Esophagus squamous epithelium (tissue), 5 donors: ENCODE measurements around the gene UNC5B. TPM values are rescaled to one million over a fixed set of nuclear protein-coding genes. Genes with fewer than 3 reads are reported as not detected.
"Not testable (repeated sequence)": the region's sequence is repeated elsewhere in the genome, so short reads cannot be mapped to it uniquely, and the experiment has no call there.

ENCODE experiments used
- DNase-seq: peaks from one replicate; lab custom pipeline; 2025; lab: John Stamatoyannopoulos, UW
- H3K27ac ChIP-seq, 4 donors: fragments of 200-600 bp; sonication (generic); one replicate each; pipeline ENCODE4 v1.5.1; 2016 to 2019; ENCODE audit warnings: mild to moderate bottlenecking in 1 of 4
- H3K27me3 ChIP-seq, 4 donors: fragments of 200-600 bp; sonication (generic); 1 replicate in 3 of 4; 2 replicates in 1 of 4; pipeline versions ENCODE4 v1.5.1 to v1.6.0; 2017 to 2021; ENCODE audit warnings: antibody characterized with exemption in 1 of 4
- H3K36me3 ChIP-seq, 3 donors: fragments of 200-600 bp; sonication (generic); one replicate each; pipeline ENCODE4 v1.5.1; 2016 to 2019
- H3K4me1 ChIP-seq, 3 donors: fragments of 200-600 bp; sonication (generic); one replicate each; pipeline ENCODE4 v1.5.1; 2017 to 2019
- H3K4me3 ChIP-seq, 4 donors: fragments of 200-600 bp; sonication (generic); 1 replicate in 3 of 4; 2 replicates in 1 of 4; pipeline ENCODE4 v1.5.1; 2016 to 2019; ENCODE audit warnings: mild to moderate bottlenecking in 2 of 4, moderate library complexity in 1 of 4
- H3K9me3 ChIP-seq, 3 donors: fragments of 200-600 bp; sonication (generic); one replicate each; pipeline ENCODE4 v1.5.1; 2016 to 2019
- POLR2A ChIP-seq, 4 donors: fragments of 450-650 bp; IDR thresholded peaks; one replicate each; pipeline ENCODE4 v1.6.1; 2017; ENCODE audit warnings: antibody characterized with exemption in 4 of 4, mild to moderate bottlenecking in 4 of 4, moderate library complexity in 3 of 4
- WGBS, 2 donors: methylation state at CpG; one replicate each; pipeline ENCODE4 v1.1.5; 2018; 5-methylcytosine and 5-hydroxymethylcytosine counted together
- intact Hi-C: fragments of 100-400 bp; cut with DNase I; formaldehyde crosslinking; loops from one replicate; pipeline ENCODE4 v1.15.0; 2022
- total RNA-seq, 4 donors: library from RNA; depleted of rRNA; stranded (reverse); fragments of >200 nt; gene quantifications; one replicate each; pipeline ENCODE4 v1.1.0, GENCODE V29; 2016
- TF ChIP-seq, protein P1 (sequence below), 6 experiments: fragments of 450-650 bp in 4 of 6; fragments of 200-600 bp in 2 of 6; sonication (generic) in 2 of 6; IDR thresholded peaks; one replicate each; pipeline ENCODE4 v1.5.1; 2016 to 2019; ENCODE audit warnings: antibody characterized with exemption in 6 of 6, mild to moderate bottlenecking in 4 of 6, moderate library complexity in 4 of 6
- donor health status: DM: yes; HTN: yes; CAD: no.

The UNC5B gene
- total RNA-seq, 4 donors from 2014 or later: 18.9 to 48.1 (median 28.4) TPM

DNA sequence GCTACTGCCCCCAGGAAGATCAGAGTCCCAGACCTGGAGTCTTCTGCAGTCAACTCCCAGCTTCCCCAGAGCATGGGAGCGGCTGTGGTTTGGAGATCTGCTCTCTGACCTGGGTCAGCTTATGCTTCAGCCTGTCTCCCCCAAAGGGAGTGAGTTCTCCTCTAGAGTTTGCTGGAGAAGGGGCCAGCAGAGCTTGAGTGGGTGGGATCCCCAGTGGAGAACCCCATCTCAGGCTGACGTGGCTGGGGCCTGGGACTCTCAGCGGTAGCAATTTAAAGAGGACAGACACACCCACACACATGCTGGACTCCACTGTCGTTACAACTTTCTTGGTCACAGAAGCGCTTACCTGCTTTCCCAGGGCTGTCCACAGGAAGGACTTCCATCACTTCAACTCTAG is 6.3 kb downstream of the UNC5B start:
- DNase-seq: no peak
- peaks cover 6 to 61% (median 22%) of the 10 kb centered on the region in 3 donors for H3K4me1 ChIP-seq
- intact Hi-C loops: no loop called here
- H3K4me3 ChIP-seq: no peak overlapping the region
- H3K27ac ChIP-seq: peak overlapping the region in 1 of 4 donors; percentile 80
- WGBS, 2 donors: 81 to 83% methylated on average over 2 of the region's 5 CpGs
- H3K9me3 ChIP-seq: no peaks in the 10 kb centered on the region
- H3K27me3 ChIP-seq: no peaks in the 10 kb centered on the region
- H3K36me3 ChIP-seq: no peaks in the 10 kb centered on the region
- TF ChIP-seq POLR2A (IDR thresholded peaks at IDR 0.05): no peak

DNA sequence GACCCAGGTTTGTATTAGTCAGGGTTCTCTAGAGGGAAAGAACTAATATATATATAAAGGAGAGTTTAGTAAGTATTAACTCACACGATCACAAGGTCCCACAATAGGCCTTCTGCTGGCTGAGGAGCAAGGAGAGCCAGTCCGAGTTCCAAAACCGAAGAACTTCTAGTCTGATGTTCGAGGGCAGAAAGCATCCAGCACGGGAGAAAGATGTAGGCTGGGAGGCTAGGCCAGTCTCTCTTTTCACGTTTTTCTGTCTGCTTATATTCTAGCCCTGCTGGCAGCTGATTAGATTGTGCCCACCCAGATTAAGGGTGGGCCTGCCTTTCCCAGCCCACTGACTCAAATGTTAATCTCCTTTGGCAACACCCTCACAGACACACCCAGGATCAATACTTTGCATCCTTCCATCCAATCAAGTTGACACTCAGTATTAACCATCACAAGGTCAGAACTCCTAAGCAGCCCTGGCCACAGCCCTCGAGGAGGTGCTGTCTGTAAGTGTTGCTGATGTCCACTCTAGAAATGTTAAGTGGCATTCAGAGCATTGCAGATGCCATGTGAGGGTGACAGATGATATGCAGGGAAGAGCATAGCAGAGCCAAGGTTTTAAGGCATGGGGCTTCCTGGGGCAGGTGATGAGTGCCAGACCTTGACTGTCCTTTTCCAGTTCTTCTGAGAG is 7.0 kb downstream of the UNC5B start:
- H3K9me3 ChIP-seq, intact Hi-C loops, H3K27ac ChIP-seq, H3K4me3 ChIP-seq, H3K36me3 ChIP-seq, DNase-seq, H3K27me3 ChIP-seq: not testable (repeated sequence)
- H3K4me1 ChIP-seq: peaks cover 6 to 54% (median 22%) of the 10 kb centered on the region in 3 donors
- WGBS, 2 donors: 80 to 90% methylated on average over 7 of the region's 7 CpGs

DNA sequence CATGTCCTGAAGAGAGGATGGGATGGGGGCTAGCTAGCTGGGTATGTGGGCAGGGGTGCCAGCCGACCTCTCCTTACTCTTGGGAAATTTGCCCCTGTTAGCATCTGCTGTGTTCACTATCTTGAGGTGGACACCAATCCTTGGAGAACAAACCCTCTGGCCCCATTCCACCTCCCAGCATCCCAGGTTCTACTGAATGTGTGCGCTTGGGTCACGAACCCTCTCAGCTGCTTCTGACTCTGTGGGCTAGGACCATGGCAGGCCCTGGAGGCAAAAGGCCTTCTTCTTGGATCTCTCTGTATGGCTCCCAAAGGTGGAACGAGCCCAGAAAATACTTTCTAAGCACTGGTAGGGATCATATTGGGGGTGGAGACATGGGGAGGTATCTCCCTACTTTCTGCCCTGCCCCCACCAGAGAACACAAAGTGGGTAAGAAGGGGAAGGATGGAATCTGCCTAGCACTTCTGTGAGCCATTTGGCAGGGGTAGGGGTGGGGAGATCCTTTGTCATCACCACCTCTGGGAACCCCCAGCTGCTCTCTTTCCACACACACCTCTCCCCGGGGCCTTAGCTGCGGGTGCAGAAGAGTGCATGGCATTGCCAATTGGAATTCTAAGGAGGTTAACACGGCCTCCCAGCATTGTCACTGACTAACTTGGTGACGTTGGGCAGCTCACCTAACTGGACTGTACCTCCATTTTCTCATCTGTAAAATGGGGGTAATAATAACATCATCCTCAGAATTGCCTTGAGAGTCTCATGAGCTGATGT is 7.7 kb downstream of the UNC5B start:
- no peak for TF ChIP-seq POLR2A (IDR thresholded peaks at IDR 0.05)
- TF ChIP-seq, protein P1, sequence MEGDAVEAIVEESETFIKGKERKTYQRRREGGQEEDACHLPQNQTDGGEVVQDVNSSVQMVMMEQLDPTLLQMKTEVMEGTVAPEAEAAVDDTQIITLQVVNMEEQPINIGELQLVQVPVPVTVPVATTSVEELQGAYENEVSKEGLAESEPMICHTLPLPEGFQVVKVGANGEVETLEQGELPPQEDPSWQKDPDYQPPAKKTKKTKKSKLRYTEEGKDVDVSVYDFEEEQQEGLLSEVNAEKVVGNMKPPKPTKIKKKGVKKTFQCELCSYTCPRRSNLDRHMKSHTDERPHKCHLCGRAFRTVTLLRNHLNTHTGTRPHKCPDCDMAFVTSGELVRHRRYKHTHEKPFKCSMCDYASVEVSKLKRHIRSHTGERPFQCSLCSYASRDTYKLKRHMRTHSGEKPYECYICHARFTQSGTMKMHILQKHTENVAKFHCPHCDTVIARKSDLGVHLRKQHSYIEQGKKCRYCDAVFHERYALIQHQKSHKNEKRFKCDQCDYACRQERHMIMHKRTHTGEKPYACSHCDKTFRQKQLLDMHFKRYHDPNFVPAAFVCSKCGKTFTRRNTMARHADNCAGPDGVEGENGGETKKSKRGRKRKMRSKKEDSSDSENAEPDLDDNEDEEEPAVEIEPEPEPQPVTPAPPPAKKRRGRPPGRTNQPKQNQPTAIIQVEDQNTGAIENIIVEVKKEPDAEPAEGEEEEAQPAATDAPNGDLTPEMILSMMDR (IDR thresholded peaks at IDR 0.05): no peak
- peaks cover 6 to 47% (median 22%) of the 10 kb centered on the region in 3 donors for H3K4me1 ChIP-seq
- 90 to 92% methylated on average over 5 to 8 of the region's 8 CpGs for WGBS, 2 donors
- H3K9me3 ChIP-seq: no peaks in the 10 kb centered on the region
- peaks cover 0 to under 1% (median 0%) of the 10 kb centered on the region in 3 donors for H3K36me3 ChIP-seq
- DNase-seq: no peak
- no peaks in the 10 kb centered on the region for H3K27me3 ChIP-seq
- no peak overlapping the region for H3K27ac ChIP-seq
- intact Hi-C loops: no loop called here
- no peak overlapping the region for H3K4me3 ChIP-seq

DNA sequence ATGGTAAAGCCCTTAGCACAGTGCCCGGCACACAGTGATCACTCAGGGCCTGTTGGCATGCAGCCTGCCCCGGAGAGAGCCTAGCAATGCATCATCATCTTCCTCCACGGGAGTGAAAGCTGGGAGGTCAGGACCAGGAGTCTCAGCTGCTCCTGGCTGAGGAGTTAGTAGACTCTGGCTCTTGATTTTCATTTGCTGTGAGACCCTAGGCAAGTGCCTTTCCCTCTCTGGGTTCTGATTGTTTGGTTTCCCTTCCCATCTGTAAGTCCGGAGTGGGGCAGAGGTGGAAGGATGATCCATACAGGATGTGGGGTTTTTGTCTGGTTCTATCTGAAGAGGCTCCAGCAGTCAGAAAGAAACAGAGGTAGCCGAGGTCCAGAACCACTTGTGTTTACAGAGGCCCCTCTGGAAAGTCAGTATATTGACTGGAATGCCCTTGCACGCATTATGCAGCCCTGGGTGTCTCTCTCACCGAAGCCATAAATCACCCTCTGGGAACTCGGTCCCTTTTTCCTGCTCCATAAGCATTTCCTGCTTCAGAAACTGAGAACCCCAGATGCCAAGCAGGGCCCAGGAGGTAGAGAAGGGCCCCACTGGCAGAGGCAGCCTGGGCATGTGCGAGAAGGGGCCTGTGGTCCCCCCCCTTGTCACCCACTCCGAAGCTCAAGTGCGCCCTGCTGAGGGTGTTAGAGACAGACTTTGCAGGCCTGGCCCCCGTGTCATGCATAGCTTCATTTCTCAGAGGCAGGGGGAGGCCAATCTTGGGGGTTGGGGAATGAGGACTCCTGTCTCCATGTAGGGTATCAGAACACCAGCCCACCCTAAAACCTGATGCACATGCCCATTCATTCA is 8.5 kb downstream of the UNC5B start:
- DNase-seq: no peak
- Histone ChIP-seq H3K4me1 (peaks cover 6 to 38% (median 21%) of the 10 kb centered on the region in 3 donors), H3K4me3 (no peak overlapping the region), H3K27ac (no peak overlapping the region), H3K9me3 (no peaks in the 10 kb centered on the region), H3K36me3 (peaks cover 0 to 8% (median 0%) of the 10 kb centered on the region in 3 donors), H3K27me3 (no peaks in the 10 kb centered on the region)
- intact Hi-C loops: no loop called here
- TF ChIP-seq POLR2A (IDR thresholded peaks at IDR 0.05): no peak
- TF ChIP-seq, protein P1 (IDR thresholded peaks at IDR 0.05): no peak
- WGBS, 2 donors: 70 to 79% methylated on average over 6 to 11 of the region's 12 CpGs

DNA sequence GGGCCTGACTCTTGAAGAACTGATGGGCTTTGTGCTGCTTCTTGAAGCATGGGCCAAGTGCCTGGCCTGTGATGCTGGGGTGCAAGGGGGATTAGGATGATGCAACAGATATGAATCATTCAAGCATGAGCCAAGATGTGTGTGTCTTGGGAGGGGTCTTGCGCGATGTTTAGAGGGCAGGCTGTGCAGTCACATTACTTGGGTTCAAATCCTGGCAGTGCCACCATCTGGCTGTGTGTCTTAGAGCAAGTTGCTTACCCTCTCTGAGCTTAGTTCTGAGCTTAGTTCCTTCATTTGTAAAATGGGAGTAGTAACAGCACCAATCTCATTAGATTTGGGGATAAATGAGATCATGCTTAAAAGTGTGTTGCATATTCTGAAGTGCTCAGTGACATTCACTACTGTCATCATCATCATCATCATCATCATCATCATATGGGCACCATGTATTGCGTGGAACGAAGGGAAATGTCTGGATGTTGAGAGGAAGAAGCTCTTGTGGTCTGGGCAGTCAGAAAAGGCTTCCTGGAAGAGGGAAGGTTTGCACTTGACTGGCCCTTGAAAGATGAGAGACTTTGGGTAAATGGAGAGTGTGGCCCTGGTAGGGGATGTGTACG is 9.3 kb downstream of the UNC5B start:
- Histone ChIP-seq H3K4me3 (no peak overlapping the region), H3K36me3 (peaks cover 0 to 12% (median 0%) of the 10 kb centered on the region in 3 donors), H3K4me1 (peaks cover 3 to 31% (median 15%) of the 10 kb centered on the region in 3 donors), H3K27me3 (no peaks in the 10 kb centered on the region), H3K27ac (no peak overlapping the region), H3K9me3 (no peaks in the 10 kb centered on the region)
- intact Hi-C loops: no loop called here
- no peak for DNase-seq
- WGBS, 2 donors: 83 to 86% methylated on average over 5 of the region's 5 CpGs
- no peak for TF ChIP-seq POLR2A (IDR thresholded peaks at IDR 0.05)
- TF ChIP-seq, protein P1 (IDR thresholded peaks at IDR 0.05): no peak
